GM19239 (cell line): ENCODE measurements around the gene PRICKLE4.
A peak's percentile ranks its signal among the peaks of the same experiment; 100 is the strongest.

Source experiments
- DNase-seq: peaks from one replicate; pipeline ENCODE4 v3.0.0; 2011; ENCODE audit warnings: low spot score; ENCODE audit not compliant: insufficient read length
- FAIRE-seq: peaks from 2 replicates; lab custom pipeline; 2011; peaks lifted over from hg19 to GRCh38; lab: Jason Lieb, UNC

PRICKLE4 gene, protein sequence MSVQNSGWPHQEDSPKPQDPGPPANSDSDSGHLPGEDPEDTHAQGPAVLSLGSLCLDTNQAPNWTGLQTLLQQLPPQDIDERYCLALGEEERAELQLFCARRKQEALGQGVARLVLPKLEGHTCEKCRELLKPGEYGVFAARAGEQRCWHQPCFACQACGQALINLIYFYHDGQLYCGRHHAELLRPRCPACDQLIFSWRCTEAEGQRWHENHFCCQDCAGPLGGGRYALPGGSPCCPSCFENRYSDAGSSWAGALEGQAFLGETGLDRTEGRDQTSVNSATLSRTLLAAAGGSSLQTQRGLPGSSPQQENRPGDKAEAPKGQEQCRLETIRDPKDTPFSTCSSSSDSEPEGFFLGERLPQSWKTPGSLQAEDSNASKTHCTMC

DNA sequence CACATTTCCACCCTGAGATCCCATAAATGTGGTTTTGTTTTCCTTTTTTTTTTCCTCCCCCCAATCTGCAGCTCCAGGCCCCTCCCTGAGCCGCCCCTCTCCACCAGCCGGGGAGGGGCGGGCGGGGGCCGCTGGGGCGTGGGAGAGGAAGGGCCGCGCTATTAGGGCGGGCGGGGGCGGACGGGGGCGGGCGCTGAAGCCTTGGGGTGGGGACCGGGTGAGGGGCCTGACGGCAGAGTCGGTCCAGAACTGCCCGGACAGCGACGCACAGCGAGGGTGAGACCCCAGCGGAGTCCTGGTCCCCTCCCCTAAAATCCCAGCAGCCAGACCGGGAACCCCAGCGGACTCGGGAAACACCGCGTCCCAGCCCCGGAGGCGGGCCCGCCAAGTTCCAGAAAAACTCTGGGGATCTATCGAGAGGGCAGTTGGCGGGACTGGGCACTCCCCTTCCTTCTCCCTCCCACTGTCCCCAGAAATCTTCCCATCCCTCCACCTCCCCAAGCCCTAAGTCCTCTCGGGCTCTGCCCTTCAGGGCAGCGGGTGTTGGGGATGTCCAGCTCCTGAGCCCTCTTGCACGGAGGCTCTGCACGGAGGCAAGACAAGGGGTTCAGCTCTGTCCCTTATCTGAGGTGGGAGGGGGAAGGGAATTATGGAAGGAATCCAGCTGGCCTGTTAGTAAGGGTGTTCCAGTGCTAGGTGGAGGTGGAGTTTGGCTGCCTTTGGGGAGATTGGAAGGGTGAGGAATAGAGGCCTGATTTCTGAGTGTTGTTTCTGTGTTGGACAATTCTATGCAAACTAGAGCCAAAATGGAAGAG lies at the start of gene PRICKLE4:
Gene PRICKLE4, plus strand, starts transcription at position 232 of the 815 bp plus-strand sequence. CDS start 2,692 bp downstream, outside the sequence.
- FAIRE-seq (no peak), DNase-seq (no peak)

DNA sequence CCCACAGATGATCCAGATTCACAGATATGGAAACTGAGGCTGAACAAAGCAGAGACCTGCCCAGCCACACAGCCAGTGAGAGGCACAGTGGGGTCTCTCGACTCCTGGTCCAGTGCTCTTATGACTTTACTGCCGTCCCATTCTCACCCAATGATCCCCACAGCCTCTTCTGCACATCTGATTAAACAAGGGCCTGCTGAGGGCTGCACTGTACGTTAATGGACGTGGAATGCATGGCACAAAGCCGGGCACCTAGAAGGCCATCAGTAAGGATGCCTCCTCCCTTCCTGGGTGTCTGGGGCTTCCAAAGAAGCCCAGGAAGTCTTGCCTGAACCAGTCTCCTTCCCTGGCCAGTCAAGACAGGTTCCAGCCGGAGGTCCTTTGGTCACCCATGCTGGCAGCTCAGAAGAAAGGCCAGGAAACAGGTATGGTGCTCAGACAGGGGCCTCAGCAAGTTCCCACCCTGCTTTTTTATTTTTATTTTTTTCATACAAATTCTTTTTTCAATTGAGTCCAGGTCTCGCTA lies 49.0 kb upstream of the PRICKLE4 start:
- peak; percentile 76 for FAIRE-seq
- DNase-seq: no peak

DNA sequence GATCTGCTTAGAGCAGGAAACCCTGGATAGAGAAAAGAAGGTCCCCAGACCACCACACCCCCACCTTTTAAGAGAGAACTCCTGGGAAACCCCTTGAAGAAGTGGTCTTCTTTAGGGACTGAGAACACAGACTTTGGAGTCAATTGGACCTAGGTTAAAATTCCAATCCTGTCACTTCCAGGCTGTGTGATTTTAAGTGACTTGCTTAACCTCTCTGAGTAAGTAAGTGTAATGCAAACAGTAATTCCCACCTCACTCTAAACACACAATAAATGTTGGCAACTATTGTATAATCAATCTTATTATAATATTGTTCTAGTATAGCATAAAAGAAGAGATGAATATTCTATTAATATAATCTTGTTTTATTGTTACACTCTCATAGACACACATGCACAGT lies 48.4 kb upstream of the PRICKLE4 start:
- FAIRE-seq (no peak), DNase-seq (no peak)

DNA sequence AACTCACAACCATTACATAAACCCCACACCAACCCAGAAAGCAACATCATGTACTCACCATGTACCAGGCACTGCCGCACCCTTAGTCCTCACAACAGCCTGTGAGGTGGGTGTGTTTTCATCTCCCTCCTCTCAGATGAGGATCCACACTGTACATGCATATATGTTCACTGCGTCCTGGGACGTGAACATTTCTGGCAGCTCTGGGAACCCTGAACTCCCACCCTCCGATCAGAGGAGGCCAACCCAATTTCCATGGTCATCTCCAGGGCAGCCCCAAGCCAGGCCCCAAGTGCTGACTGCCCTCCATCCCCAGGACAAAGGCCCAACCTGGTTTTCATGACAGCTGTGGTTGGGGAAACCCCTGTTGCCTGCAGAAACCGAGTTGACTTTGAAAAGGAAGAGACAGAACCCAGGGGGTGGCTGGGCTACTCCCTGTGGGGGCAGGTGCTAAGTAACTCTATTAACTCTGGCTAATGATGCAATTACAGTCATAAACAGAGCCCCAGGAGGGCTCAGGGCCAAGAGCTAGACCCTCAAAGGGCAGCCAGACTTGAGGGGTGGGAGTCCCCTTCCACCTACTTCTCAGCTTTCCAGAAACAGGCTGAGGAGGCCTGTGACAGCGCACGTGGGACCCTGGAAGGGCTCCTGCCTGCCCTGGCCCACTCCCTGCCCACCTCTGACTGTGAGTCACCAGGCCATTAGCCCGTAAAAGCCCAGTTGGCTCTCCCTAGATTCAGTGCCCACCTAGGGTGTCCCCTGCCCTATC lies 47.8 kb upstream of the PRICKLE4 start:
- peak; percentile 97 for FAIRE-seq
- peak; percentile 62 for DNase-seq

DNA sequence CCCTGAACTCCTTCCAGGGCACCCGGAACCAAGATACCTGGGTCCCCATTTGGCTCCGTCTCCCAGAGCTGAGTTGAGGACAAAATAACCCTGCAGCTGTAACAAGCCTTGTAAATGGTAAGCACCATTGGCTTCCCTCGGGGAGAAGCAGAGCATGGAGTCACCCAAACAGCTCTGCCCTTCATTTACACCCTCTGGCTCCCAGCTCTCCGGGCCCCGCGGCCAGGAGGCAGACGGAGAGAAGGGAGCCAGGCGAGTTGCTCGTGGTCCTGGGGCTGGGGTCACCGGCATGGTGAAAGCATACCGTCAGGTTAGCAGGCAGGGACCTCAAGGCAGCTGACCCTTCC lies 47.2 kb upstream of the PRICKLE4 start:
- no peak for DNase-seq
- FAIRE-seq: no peak

DNA sequence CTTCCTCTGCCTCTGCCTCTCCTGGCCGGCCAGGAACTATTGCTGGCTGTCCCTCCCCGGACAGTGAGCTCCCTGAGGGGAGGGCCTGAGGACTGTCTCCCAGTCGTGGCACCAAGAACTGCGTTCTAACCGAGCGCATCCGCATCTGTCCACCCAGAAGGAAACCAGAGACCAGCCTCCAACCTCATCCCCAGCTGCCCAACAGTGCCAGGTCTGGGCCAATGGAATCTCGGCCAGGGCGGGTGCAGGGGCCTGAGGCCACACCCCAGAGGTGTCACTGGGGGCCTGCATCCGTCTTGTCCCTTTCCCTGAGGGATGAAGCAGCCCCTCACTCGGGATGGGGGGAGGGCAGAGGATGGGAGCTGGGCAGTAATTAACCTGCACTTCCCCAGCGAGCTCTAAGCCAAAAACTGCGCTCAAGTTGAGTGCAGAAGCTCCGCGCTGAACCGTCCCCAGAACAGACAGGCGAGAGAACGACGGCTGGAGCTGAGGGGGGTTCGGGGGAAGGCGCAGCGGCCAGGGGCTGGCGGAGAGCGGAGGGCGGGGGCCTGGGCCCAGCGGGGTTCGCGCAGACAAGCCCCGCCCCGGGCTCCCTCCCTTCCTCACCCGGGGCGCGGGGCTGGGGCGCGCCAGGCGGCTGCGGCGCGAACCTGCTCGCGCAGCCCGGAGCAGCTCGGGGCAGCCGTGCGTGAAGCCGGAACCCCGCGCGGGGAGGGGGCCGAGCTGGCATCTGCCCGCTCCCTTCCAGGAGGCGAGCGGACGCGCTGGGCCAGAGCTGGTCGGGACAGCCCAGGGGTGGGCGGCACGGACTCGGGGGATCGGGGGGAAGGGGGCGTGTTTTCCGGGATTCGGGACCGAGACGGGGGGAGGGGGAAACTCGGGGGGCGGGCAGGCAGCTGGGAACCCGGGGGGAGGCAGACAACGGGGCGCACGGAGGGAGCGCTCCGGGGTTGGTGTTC lies 46.6 kb upstream of the PRICKLE4 start:
- peak; percentile 96 for FAIRE-seq
- DNase-seq: peak; percentile 83

DNA sequence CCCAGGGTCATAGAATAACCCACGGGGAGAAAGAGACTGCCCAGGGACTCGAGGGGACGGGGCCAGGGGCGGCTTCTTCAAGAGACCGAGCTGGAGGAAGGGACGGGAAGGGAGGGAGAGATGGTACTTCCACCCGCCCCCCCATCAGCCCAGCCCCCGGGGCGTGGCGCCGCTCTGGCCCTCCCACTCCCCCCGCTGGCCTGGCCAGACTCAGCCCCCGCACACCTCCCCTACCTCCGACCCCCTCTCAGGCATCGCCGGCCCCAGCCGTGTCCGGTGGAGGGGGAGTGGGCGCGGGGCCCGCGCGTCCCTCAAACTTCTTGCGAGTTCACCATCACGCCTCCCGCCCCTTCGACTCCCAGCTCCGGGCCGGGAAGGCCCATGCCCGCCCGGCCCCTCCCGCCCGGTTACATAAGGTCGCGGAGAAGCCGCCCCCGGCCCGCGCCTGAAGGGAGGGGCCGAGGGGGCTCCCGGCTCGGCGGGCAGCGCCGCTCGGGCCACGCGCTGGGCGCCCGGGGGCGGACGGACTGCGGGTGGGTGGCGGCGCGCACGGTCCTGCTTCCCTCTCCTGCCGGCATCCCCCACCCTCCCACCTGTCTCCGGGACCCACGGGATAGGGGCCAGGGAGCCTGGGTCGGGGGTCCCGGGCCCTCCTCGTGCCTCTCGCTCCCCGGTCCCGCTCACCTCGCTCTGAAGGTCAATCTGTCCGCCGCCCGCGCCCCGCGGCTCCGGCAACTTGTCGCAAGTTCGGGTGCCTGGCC lies 45.7 kb upstream of the PRICKLE4 start:
- peak; percentile 76 for FAIRE-seq
- peak; percentile 72 for DNase-seq

DNA sequence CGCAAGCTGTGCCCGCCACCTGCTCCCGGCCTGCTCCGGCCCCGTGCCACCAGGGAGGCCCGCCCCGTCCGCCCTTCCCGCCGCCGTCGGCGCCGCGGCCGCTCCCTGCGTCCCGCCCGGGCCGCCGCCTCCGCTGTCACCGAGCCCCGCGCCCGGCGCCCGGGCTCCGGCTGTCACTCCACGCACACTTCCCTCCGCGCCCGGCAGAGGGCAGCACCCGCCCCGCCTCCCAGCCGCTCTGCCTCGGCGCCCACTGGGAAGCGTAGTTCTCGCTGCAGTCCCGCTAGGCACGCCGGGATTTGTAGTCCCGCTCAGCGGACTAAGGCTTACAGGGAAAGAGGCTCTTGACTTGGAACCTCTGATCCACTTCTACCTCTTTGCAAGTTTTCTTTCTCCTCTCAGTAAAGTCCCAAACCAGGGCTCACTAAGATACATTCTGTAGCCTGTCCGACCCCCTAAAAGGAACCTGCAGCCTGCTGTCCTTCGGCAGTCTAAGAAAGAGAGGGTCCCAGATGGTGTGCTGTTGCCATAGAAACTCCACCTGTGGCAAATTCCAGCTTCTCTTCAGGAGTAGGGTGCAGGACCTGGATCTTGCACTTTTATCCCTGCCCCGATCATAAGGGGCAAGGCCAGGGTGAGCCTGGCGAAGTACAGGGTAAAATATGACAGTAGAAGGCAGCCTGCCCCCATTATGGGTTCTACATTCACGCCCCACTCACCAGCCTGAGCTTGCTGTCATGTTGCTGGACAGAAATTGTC lies 45.0 kb upstream of the PRICKLE4 start, which contains the start of gene TFEB:
Gene TFEB, minus strand, starts transcription at position 182 of the 759 bp plus-strand sequence. CDS start 44,395 bp downstream, outside the sequence.
- peak; percentile 96 for FAIRE-seq
- DNase-seq: peak; percentile 97

DNA sequence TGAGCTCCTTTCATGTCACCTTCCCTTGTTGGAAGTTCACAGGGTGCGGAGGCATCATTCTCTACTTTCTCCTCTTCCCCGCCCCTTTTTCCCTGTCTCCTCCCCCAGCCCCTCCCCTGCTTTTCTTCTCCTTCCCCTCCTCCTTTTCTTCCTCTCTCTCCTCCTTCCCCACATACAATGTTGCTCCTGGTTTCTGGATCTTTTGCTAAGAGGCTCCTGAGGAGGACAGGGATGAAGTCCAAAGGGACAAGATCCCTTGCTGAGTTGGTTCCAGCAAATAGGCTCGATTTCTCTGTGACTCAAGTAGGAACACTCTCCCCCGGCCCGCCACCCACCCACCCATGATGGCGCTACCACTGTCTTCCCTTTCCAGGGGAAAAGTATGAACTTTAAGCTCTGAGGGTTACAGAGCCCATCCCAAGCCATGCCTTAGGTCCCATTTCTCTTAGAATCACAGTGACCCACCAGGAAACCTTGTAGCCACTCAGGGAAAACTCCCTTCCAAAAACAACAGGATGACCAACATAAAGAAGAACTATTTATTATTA lies 44.3 kb upstream of the PRICKLE4 start:
- FAIRE-seq: no peak
- no peak for DNase-seq

DNA sequence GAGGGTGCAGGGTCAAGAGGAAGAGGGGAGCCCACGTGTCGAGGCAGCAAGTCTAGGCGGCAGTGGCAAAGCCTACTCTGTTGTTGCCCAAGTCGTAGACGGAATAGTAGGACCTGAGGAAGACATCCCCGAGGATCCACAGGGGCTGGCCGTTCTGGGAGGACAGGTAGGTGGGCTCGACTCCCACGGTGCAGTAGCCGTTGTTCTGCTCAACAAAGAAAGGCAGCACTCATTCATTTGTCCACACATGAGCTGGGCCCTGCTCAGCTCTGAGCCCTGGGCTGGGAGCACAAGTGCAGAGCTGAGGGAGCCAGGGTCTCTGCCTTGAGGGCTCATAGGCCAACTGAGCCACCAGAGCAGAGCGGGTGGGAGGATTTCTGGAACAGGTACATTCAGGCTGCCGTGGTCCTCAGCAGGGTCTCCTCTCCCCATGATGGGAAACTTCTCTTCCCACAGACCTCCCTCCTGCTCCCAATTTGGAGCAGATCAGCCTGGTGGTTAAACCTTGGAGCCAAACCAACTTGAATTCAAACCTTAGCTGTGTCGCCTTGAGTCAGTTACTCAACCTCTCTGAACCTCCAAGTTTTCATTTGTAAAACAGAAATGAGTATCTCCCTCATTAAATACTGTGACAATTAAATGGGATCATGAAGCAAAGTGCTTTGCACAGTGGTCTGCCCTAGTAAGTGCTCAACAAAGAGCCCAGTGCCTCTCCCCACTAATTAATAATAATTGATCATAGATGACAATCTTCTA lies 43.6 kb upstream of the PRICKLE4 start:
- no peak for DNase-seq
- no peak for FAIRE-seq

DNA sequence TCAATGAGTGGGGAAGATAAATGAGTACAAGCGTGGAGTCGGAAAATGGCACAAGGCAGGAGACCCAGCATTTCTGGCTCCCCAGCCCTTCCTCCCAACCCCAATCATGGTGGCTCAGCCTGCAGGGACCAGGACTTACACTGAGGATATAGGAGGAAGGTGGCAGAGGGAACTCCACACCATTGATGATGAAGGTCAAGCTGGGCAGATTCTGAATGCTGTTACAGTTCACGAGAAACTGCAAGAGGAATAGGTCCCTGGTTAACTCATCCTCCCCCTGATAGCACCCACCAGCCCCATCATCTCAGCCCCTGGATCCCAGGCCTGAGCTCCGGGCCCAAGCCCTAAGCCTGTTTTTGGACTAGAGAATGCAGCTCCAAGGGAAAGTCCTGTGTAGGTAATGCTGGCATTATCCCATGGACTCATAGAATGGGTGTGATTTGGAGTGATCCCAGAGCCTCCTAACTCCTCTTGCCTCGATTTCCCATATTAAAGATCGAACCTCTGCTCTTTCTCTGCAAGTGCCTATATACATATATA lies 42.9 kb upstream of the PRICKLE4 start:
- no peak for FAIRE-seq
- DNase-seq: no peak

DNA sequence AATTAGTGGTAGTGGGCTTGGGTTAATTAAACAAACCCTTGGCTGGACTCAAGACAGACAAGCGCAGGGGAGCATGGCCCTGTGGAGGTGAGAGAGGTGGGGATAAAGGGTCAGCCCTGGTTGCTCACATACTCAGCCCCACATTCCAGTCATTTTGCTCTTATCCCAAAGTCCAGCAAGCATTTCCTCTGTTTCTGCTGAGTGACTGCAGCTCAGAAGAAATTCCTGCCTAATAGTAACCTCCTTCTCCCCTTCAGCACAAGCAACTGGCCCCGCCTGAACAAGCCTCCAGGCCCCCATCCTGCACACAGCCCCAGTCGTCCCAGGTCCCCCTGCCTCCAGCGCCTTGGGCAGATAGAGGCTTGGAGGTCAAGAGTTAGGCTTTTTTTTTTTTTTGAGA lies 41.5 kb upstream of the PRICKLE4 start:
- FAIRE-seq: no peak
- no peak for DNase-seq

DNA sequence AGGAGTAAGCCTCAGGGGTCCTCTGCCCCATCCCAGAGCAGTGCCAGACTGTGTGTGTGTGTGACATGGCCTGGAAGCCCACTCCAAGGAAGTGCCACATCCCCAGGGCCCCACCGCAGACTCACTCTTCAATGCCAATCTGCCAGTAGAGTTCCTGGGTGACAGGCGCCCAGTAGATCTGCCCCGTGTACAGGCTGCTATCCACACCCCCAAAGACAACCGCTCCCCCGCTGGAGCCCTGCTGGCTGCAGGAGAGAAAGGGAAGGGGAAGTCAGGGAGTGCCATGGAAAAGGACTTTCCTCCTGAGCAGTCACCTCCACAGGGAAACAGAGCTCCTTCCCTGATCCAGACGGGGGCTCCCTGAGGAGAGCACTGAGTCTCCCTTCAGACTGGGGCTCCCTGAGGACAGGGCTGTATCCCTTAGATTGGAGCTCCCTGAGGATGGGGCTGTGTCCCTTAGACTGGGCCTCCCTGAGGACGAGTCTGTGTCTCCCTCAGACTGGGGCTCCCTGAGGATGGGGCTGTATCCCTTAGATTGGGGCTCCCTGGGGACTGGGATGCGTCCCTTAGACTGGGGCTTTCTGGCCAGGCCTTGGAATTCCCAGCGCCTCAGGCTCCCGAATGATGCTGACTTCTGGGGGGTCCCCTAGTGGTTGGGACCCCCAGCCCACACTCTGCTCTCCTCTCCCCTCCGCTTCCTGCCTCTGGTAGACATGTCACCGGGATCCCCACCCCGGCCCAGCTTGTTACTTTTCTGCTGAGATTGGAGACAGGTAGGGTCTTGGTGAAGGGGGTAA lies 40.0 kb upstream of the PRICKLE4 start:
- DNase-seq: no peak
- no peak for FAIRE-seq

DNA sequence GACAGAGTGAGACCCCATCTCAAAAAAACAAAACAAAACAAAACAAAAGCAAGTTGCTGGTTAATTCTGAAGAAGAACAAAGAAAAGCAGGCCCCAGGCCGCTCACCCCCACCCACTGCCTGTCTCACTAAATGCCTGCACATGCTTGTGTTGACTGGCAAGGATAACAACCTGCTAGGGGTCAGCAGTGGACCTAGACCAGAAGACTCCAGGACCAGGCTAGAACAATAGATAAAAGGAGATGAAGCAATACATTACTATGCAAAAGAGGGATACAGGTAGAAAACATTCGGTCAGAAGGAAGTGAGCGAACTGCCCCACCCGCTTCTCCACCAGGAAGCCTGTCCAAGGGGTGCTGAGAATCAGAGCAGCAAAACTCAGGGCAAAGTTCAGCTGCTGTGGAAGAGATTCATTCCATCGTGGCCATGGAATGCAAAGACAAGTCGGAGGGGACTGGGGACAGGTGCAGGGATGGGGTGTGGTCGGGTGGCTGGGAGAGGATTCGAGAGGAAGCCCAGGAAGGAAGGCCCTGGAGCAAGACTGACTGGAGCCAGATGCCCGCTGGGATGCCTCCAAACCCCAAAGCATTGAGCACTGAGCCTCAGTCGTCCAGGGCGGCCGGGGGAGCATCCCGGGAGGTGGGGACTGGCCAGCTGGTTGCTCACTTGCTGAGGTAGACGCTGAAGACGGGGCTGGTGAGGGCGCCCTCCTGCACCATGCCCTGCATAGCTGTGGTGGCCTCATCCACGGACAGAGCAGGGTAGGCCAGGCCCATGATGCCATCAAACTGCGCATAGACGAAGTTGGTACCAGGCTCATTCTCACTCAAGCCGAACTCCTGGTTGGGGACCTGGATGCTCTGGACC lies 38.7 kb upstream of the PRICKLE4 start:
- DNase-seq (no peak), FAIRE-seq (no peak)
